Tibial nerve (tissue), 4 donors: ENCODE data around the gene GMPPB. TPM values are rescaled to one million over a fixed set of nuclear protein-coding genes. Genes with fewer than 3 reads are reported as not detected.
A peak's percentile ranks its signal among the peaks of the same experiment; 100 is the strongest.

Source experiments
- DNase-seq, 2 donors: peaks; one replicate each; pipeline ENCODE4 v3.0.0-alpha.2; 2019; ENCODE audit warnings: low spot score in 2 of 2
- H3K27ac ChIP-seq, 4 donors: fragments of 200-600 bp; sonication (generic) in 3 of 4; one replicate each; pipeline ENCODE4 v1.5.1; 2017 to 2019; ENCODE audit warnings: mild to moderate bottlenecking in 1 of 4
- H3K27me3 ChIP-seq, 2 donors: fragments of 200-600 bp; sonication (generic) in 1 of 2; one replicate each; pipeline versions ENCODE4 v1.5.1 to v1.6.0; 2017 to 2019
- H3K36me3 ChIP-seq, 3 donors: fragments of 200-600 bp; sonication (generic); one replicate each; pipeline ENCODE4 v1.5.1; 2018 to 2019
- H3K4me1 ChIP-seq, 4 donors: fragments of 200-600 bp; sonication (generic) in 3 of 4; one replicate each; pipeline ENCODE4 v1.5.1; 2017 to 2019
- H3K4me3 ChIP-seq, 4 donors: fragments of 200-600 bp; sonication (generic) in 3 of 4; one replicate each; pipeline ENCODE4 v1.5.1; 2017 to 2019; ENCODE audit warnings: mild to moderate bottlenecking in 1 of 4, moderate library complexity in 1 of 4
- H3K9me3 ChIP-seq, 4 donors: fragments of 200-600 bp; sonication (generic) in 3 of 4; one replicate each; pipeline ENCODE4 v1.5.1; 2017 to 2019
- CTCF ChIP-seq, 5 experiments: fragments of 200-600 bp in 3 of 5; fragments of 450-650 bp in 2 of 5; sonication (generic) in 3 of 5; IDR thresholded peaks; one replicate each; pipeline ENCODE4 v1.5.1; 2016 to 2019; ENCODE audit warnings: antibody characterized with exemption in 5 of 5, mild to moderate bottlenecking in 3 of 5, moderate library complexity in 2 of 5
- EP300 ChIP-seq, 2 donors: sonication (generic); formaldehyde crosslinking; IDR thresholded peaks; one replicate each; pipeline ENCODE4 v1.6.1; 2017; ENCODE audit warnings: antibody characterized with exemption in 2 of 2, mild to moderate bottlenecking in 1 of 2
- POLR2A ChIP-seq, 2 donors: fragments of 450-650 bp; IDR thresholded peaks; one replicate each; pipeline ENCODE4 v1.6.1; 2017; ENCODE audit warnings: antibody characterized with exemption in 2 of 2, mild to moderate bottlenecking in 2 of 2, moderate library complexity in 2 of 2
- WGBS, 2 donors: methylation state at CpG; one replicate each; pipeline ENCODE4 v1.1.5; 2018; 5-methylcytosine and 5-hydroxymethylcytosine counted together
- total RNA-seq, 4 donors: library from RNA; depleted of rRNA; stranded (reverse); fragments of >200 nt; gene quantifications; one replicate each; pipeline ENCODE4 v1.1.0, GENCODE V29; 2016

GMPPB gene
- total RNA-seq, 4 donors from 2014 or later, result 17.3 to 31.4 (median 25.3) TPM

GRCh38 chr3:49721896-49722781, 1.6 kb downstream of the GMPPB start:
- H3K9me3 ChIP-seq, result no peaks in the 10 kb centered on the region
- peaks cover 0 to 55% (median 24%) of the 10 kb centered on the region in 4 donors for H3K4me1 ChIP-seq
- TF ChIP-seq CTCF (IDR thresholded peaks at IDR 0.05), result no peak
- no peak for TF ChIP-seq POLR2A (IDR thresholded peaks at IDR 0.05)
- no peak for TF ChIP-seq EP300 (IDR thresholded peaks at IDR 0.05)
- peak in 1 of 2 donors; percentile 11 for DNase-seq
- H3K36me3 ChIP-seq, result peaks cover 0 to 49% (median 0%) of the 10 kb centered on the region in 3 donors
- H3K27ac ChIP-seq, result peak overlapping the region in 1 of 4 donors; percentile 96
- WGBS, 2 donors, result 81% methylated on average over 23 to 25 of the region's 26 CpGs
- no peaks in the 10 kb centered on the region for H3K27me3 ChIP-seq
- H3K4me3 ChIP-seq, result peak overlapping the region in 1 of 4 donors; percentile 98

- Histone ChIP-seq H3K27ac (no peak overlapping the region), H3K4me1 (peaks cover 0 to 55% (median 24%) of the 10 kb centered on the region in 4 donors), H3K9me3 (no peaks in the 10 kb centered on the region), H3K27me3 (no peaks in the 10 kb centered on the region), H3K4me3 (no peak overlapping the region), H3K36me3 (peaks cover 0 to 49% (median 0%) of the 10 kb centered on the region in 3 donors)
- 68 to 82% methylated on average over 9 of the region's 9 CpGs for WGBS, 2 donors
- TF ChIP-seq POLR2A (IDR thresholded peaks at IDR 0.05) (no peak), EP300 (IDR thresholded peaks at IDR 0.05) (no peak), CTCF (IDR thresholded peaks at IDR 0.05) (no peak)
- DNase-seq, result no peak
These were observed 2.2 kb downstream of the GMPPB start for GRCh38 chr3:49721596-49721895.

GRCh38 chr3:49720855-49721595, 2.7 kb downstream of the GMPPB start:
- DNase-seq, result no peak
- peaks cover 0 to 55% (median 24%) of the 10 kb centered on the region in 4 donors for H3K4me1 ChIP-seq
- H3K4me3 ChIP-seq, result no peak overlapping the region
- WGBS, 2 donors, result 64 to 71% methylated on average over 4 of the region's 4 CpGs
- no peaks in the 10 kb centered on the region for H3K27me3 ChIP-seq
- no peak overlapping the region for H3K27ac ChIP-seq
- TF ChIP-seq EP300 (IDR thresholded peaks at IDR 0.05) (no peak), POLR2A (IDR thresholded peaks at IDR 0.05) (no peak), CTCF (IDR thresholded peaks at IDR 0.05) (no peak)
- peaks cover 0 to 49% (median 0%) of the 10 kb centered on the region in 3 donors for H3K36me3 ChIP-seq
- no peaks in the 10 kb centered on the region for H3K9me3 ChIP-seq

- H3K9me3 ChIP-seq, result no peaks in the 10 kb centered on the region
- TF ChIP-seq POLR2A (IDR thresholded peaks at IDR 0.05) (peak in 1 of 2 donors; percentile 86), CTCF (IDR thresholded peaks at IDR 0.05) (peak; percentile 13 to 90 (median 55)), EP300 (IDR thresholded peaks at IDR 0.05) (peak; percentile 73 to 90)
- DNase-seq, result peak; percentile 96 to 97
- H3K4me1 ChIP-seq, result peaks cover 0 to 43% (median 21%) of the 10 kb centered on the region in 4 donors
- H3K27ac ChIP-seq, result peak within 1 kb of the TSS in 3 of 4 donors; percentile 69 to 84 (median 75)
- peaks cover 0 to 58% (median 0%) of the 10 kb centered on the region in 3 donors for H3K36me3 ChIP-seq
- WGBS, 2 donors, result 1 to 3% methylated on average over 22 to 33 of the region's 50 CpGs
- H3K27me3 ChIP-seq, result no peaks in the 10 kb centered on the region
- H3K4me3 ChIP-seq, result peak within 1 kb of the TSS; percentile 22 to 70 (median 56)
These were observed 4.4 kb downstream of the GMPPB start, which contains the start of gene AMIGO3 for GRCh38 chr3:49719214-49719884. TSS of gene AMIGO3 (minus strand) at chr3:49719684. CDS start at chr3:49719465, 219 bp downstream.
